ENCODE results near the gene PACS1.
A peak's percentile ranks its signal among the peaks of the same experiment; 100 is the strongest.
"Not testable (repeated sequence)": the region's sequence is repeated elsewhere in the genome, so short reads cannot be mapped to it uniquely, and the experiment has no call there.

Gene PACS1

GRCh38 chr11:66077927-66078326 lies 7.9 kb downstream of the PACS1 start:
- no peak for DNase-seq

- DNase-seq = not testable (repeated sequence)
Observed at GRCh38 chr11:66078949-66079348, 8.9 kb downstream of the PACS1 start.

- DNase-seq = peak; percentile 72
Observed at GRCh38 chr11:66080055-66080817, 10.2 kb downstream of the PACS1 start.

GRCh38 chr11:66081505-66081904 lies 11.4 kb downstream of the PACS1 start:
- peak; percentile 48 for DNase-seq

- DNase-seq = no peak
Observed at GRCh38 chr11:66082946-66083698, 13.1 kb downstream of the PACS1 start.

GRCh38 chr11:66083767-66084166 lies 13.7 kb downstream of the PACS1 start:
- DNase-seq = no peak

- DNase-seq = no peak
Observed at GRCh38 chr11:66084821-66085475, 14.9 kb downstream of the PACS1 start.

GRCh38 chr11:66087148-66087908 lies 17.3 kb downstream of the PACS1 start:
- no peak for DNase-seq

- DNase-seq = no peak
Observed at GRCh38 chr11:66089067-66089466, 19.0 kb downstream of the PACS1 start.

GRCh38 chr11:66090288-66090687 lies 20.2 kb downstream of the PACS1 start:
- DNase-seq = no peak

GRCh38 chr11:66092125-66092524 lies 22.1 kb downstream of the PACS1 start:
- not testable (repeated sequence) for DNase-seq

- DNase-seq = not testable (repeated sequence)
Observed at GRCh38 chr11:66099746-66100145, 29.7 kb downstream of the PACS1 start.

GRCh38 chr11:66100272-66101065 lies 30.4 kb downstream of the PACS1 start:
- peak; percentile 36 for DNase-seq

- no peak for DNase-seq
Observed at GRCh38 chr11:66101066-66101464, 31.0 kb downstream of the PACS1 start.

- DNase-seq = no peak
Observed at GRCh38 chr11:66104057-66104638, 34.1 kb downstream of the PACS1 start.

- no peak for DNase-seq
Observed at GRCh38 chr11:66106786-66107599, 36.9 kb downstream of the PACS1 start.

- DNase-seq = no peak
Observed at GRCh38 chr11:66107600-66108510, 37.8 kb downstream of the PACS1 start.

GRCh38 chr11:66109294-66109693 lies 39.2 kb downstream of the PACS1 start:
- DNase-seq = no peak

GRCh38 chr11:66111158-66111557 lies 41.1 kb downstream of the PACS1 start:
- no peak for DNase-seq

- no peak for DNase-seq
Observed at GRCh38 chr11:66112041-66112491, 42.0 kb downstream of the PACS1 start.

Measured in activated T-cell treated with anti-CD3 and anti-CD28 coated beads for 4 hours (primary cell).